Amygdala (tissue), 56 donors: ENCODE measurements around the gene EXOC3L4.

Experiments used
- DNase-seq, 56 donors: peaks; one replicate each; lab custom pipeline; 2025; lab: John Stamatoyannopoulos, UW

Gene EXOC3L4

DNA sequence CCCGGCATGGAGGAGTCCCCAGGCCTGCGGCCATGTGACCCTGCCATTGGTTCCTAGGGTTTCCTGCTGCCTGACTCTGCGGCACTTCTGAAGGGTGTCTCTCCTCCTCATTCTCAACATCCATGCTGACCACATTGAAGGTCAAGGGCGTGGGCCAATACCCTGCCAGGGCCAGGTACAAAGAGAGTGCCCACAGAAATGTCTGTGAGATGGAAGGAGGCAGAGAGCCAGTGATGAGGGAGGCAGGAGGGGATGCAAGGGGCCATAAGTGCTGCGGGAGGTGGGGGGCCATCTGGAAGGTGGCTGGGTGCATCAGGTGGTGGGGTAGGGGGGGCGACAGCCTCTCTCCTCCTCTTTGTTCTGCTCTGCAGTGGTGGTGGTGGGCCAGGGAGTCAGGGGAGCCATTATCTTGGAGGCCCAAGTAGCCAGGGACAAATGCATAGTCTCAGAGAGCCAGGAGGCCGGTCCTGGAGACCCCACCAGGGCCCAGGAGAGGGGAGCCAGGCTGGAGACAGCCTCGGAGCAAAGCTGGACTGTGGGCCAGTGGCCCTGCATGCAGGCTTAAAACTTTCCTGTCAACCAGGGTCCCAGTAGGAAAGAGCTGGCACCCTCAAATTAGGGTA lies 24.2 kb upstream of the EXOC3L4 start:
- DNase-seq: no peak

- no peak for DNase-seq
Observed at GRCh38 chr14:103070971-103071542, 23.5 kb upstream of the EXOC3L4 start.

DNA sequence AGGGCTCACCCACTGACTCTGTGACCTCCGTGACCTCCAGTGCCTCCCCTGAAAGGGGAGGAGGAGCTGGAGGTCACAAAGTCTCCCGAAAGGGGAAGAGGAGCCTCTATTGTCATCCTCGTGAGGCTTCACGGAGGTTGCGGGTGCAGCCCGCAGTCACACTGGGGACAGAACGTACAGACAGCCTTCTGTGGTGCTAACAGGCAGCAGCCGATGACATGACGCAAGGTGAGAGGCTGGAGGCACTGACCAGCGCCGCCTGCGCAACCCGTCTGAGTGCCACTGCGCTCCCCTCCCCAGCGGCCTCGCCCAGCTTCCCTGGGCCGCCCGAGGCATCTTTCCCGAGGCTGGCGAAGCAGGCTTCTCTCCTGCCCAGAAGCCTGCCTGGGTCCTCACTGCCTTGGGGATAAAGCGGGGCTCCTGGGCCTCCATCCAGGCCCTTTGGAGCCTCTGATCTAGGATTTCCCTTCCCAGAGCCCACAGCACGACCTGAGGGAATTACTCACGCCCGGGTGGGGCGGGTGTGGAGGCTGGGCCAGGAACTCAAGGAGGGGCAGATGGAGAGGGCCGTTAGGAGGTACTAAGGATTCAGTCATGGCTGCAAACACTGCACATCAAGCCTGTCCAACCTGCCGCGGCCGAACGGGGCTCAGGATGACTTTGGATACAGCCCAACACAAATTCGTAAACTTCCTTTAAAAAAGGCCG lies 22.8 kb upstream of the EXOC3L4 start:
- DNase-seq: no peak

DNA sequence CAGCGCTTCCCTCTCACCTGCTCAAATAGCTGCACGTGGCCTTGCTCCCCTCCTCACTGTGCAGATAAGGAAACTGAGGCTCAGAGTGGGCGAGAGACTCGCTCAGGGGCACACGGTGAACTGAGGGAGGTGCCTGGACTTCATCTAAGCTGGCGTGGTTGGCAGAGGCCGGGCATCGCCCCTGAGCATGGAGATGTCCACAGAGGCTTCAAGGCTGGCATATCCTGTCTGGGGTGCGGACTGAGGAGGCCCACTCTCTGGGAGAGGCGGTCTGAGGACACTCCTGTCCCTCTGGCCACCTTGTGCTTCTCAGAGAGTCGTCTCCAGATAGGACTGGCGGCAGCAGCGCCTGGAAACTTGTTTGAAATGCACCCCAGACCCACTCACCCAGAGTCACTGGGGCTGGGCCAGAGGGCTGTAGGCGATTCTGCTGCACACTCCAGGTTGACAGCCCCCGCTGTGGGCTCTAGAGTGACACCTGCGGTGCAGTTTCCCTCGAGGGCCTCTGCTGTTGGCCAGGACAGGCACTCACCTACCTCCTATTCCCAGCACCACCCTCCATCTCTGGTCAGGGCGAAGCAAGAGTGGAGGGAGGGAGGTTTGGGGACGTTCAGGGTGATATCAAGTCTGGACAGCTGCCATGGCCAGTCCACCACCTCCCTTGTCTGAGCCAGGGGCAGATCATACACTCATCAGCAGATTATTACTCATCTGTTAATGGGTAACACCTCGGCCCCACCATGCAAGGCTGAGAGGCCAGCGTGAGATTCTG lies 21.7 kb upstream of the EXOC3L4 start:
- DNase-seq: no peak

- DNase-seq: no peak
Observed at GRCh38 chr14:103073367-103073875, 21.1 kb upstream of the EXOC3L4 start.

- DNase-seq: no peak
Observed at GRCh38 chr14:103073876-103074728, 20.4 kb upstream of the EXOC3L4 start.

DNA sequence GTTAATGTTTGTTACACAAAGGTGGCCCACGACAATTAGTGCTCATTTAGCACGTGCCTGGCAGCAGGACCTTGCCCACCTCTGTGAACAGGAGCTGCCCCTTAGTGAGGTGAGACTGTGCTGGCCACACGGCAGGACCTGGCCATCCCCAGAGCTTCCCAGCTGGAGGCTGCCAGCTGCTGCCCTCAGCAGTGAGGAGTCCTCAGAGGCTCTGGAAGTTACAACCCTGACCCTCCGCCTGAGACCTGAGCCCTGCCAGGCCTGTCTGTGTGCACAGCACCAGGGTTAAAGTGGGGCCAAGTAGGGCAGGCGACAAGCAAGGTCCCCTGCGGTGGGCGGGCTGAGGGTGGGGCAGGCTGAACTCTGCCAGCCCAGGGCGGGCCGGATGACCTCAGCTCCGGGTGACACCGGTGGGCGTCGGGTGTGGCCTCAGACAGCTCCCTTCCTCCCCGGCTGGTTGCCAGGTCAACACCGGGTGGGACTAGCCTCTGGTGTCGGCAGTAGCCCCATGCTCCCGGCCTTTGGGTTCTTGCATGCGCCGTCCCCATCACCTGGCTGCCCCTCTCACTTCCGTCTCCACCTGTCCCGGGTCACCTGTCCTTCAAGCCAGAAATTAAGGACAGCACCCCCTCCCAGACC lies 19.7 kb upstream of the EXOC3L4 start:
- DNase-seq: peak in 1 of 56 donors; percentile 55

GRCh38 chr14:103078420-103078749 lies 16.1 kb upstream of the EXOC3L4 start:
- peak in 41 of 56 donors; percentile 6 to 83 (median 41) for DNase-seq

GRCh38 chr14:103078860-103079587 lies 15.5 kb upstream of the EXOC3L4 start:
- no peak for DNase-seq

- DNase-seq: no peak
Observed at GRCh38 chr14:103081951-103082350, 12.6 kb upstream of the EXOC3L4 start.

DNA sequence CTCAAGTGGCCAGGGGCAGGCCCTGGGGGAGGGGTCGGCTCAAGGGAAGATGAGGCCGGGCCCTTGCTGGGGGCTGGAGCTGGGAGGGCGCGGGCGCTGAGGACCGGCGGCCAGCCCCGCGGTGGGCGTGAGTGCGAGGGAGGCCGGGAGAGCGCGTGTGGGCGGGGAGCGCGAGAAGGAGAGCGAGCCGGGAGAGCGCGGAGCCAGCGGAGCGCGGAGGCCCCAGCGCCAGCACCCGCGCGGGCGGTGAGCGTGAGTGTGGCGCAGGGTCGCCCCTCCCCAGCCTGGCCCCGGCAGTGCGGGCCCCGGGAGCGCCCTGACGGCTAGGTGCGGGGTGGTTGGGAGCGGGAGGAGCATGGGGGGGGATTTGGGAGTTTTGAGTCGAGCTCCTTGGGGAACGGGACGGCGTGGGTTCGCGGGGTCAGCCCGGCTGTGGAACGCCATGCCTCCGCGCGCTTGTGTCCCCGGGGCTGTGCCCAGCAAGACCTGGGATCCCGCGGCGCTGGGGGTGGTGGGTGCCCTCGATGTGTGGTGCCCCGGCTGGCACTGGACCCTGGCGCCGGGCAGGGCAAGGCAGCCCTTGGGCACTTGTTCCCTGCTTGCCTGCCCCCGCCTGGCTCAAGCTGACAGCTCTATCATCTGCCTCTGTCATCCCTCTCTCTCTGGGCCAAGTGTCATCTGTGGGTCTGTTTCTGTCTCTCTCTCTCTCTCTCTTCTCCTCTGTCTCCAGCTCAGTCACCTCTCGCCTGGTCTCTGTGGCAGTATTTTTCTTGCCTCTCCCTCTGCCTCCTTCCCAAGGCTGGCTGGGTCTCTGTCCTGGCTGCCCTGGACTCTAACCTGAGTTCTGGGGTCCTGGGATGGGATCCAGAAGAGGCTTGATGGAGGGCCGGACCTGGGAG lies 10.3 kb upstream of the EXOC3L4 start, which contains the start of gene LBHD2:
TSS of gene LBHD2 (plus strand) at position 190 of the 899 bp plus-strand sequence. CDS start 1,803 bp downstream, outside the sequence.
- DNase-seq: no peak

GRCh38 chr14:103085106-103086091 lies 9.1 kb upstream of the EXOC3L4 start:
- no peak for DNase-seq

- DNase-seq: no peak
Observed at GRCh38 chr14:103086771-103087342, 7.7 kb upstream of the EXOC3L4 start.

- DNase-seq: no peak
Observed at GRCh38 chr14:103087343-103087835, 7.1 kb upstream of the EXOC3L4 start.

- DNase-seq: no peak
Observed at GRCh38 chr14:103088921-103089320, 5.6 kb upstream of the EXOC3L4 start.
